ENCODE measurements around the gene VAPA.

The VAPA gene

GRCh38 chr18:9994701-9995235, 81.0 kb downstream of the VAPA start:
- in situ Hi-C loops (cut with MboI; ENCODE audit: low sequenced_read_pairs): no loop called here

- in situ Hi-C loops (cut with MboI; ENCODE audit: low sequenced_read_pairs): no loop called here
Measured at GRCh38 chr18:9995631-9996030, 81.8 kb downstream of the VAPA start.

GRCh38 chr18:9996094-9996493, 82.3 kb downstream of the VAPA start:
- in situ Hi-C loops (cut with MboI; ENCODE audit: low sequenced_read_pairs): no loop called here

GRCh38 chr18:9997711-9998110, 83.9 kb downstream of the VAPA start:
- in situ Hi-C loops (cut with MboI; ENCODE audit: low sequenced_read_pairs): no loop called here

GRCh38 chr18:9998330-9998729, 84.5 kb downstream of the VAPA start:
- in situ Hi-C loops (cut with MboI; ENCODE audit: low sequenced_read_pairs): no loop called here

GRCh38 chr18:10002280-10002679, 88.5 kb downstream of the VAPA start:
- in situ Hi-C loops (cut with MboI; ENCODE audit: low sequenced_read_pairs): no loop called here

GRCh38 chr18:10003281-10003680, 89.5 kb downstream of the VAPA start:
- in situ Hi-C loops (cut with MboI; ENCODE audit: low sequenced_read_pairs): no loop called here

- in situ Hi-C loops (cut with MboI; ENCODE audit: low sequenced_read_pairs): no loop called here
Measured at GRCh38 chr18:10003866-10004265, 90.0 kb downstream of the VAPA start.

GRCh38 chr18:10006311-10006893, 92.6 kb downstream of the VAPA start:
- in situ Hi-C loops (cut with MboI; ENCODE audit: low sequenced_read_pairs): no loop called here

GRCh38 chr18:10008006-10008647, 94.3 kb downstream of the VAPA start:
- in situ Hi-C loops (cut with MboI; ENCODE audit: low sequenced_read_pairs): no loop called here
